ENCODE results near the gene TUT7.

Gene TUT7

DNA sequence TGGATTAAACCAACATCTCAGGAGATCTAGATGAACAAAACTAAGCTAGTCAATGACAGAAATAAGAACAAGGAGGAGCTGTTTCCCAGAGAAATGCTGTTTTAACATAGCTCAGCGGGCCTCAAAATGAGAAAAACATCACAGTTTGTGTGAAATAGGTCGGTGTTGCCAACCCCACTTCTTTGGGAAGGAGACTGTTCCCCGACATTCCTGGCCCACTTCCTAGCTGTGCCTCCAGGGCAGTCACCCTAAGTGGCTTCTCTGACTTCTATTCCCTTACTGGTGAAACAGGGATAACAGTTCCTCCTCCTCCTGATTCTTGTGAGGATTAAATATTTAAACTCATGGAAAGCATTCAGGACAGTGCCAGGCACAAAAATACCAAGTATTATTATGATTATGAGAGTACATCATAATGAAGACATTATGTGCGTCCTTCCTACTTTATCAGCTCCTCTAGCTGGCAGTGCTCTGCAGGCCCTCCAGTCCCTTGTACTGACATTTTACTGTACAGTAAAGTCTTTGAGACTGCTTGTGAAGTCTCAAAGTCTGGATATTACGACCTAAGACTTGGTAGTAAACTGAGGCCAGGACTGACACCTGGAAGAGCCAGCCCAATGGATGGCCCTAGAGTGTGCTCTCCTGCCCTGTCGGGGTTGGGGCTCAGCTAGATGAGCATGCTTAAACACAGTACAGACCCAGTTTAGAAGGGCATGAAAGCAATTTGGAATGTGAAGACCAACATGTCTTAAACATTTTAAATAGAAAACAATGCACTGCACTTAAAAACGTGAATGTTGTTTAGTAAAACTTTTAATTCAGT lies 79.2 kb downstream of the TUT7 start:
- no peak for DNase-seq
- in situ Hi-C loops (cut with MboI; ENCODE audit: low pct_unique_long_range_greater_than_20kb, low sequenced_read_pairs): no loop called here

DNA sequence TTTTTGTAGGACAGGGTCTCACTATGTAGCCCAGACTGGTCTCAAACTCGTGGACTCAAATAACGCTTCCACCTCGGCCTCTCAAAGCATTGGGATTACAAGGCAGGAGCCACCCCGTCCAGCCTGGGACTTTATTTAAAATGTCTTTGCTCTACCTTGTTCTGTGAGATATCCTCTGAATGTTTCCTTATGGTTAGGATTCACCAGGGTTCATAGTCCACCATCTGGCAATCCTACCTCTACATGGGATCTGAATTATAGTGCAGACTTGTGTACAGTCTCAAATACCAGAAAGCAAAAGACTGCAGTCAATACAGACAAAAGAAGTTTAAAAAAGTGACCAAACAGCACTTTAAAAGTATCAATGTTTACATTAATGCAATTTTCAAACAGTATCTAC lies 82.0 kb downstream of the TUT7 start:
- in situ Hi-C loops (cut with MboI; ENCODE audit: low pct_unique_long_range_greater_than_20kb, low sequenced_read_pairs): no loop called here
- DNase-seq: no peak

DNA sequence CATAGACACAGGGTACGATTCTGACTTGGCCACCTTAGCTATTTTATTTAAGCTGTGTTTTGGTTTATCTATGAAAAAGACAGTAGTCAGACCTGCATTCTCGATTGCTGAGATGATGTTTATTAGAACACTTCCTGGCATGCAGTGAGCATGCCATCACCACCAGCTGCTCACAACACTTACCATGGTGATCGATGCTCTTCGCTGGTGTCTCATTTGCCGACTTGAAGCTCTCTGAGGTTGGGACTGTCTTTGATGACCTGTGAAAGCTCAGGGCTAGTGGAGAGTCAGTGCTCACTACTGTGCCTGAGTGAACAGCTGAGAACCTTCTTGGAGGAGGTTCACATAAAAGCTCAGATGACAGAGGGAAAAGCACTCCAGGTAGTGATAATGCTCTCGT lies 90.3 kb downstream of the TUT7 start:
- DNase-seq: no peak
- in situ Hi-C loops (cut with MboI; ENCODE audit: low pct_unique_long_range_greater_than_20kb, low sequenced_read_pairs): no loop called here

DNA sequence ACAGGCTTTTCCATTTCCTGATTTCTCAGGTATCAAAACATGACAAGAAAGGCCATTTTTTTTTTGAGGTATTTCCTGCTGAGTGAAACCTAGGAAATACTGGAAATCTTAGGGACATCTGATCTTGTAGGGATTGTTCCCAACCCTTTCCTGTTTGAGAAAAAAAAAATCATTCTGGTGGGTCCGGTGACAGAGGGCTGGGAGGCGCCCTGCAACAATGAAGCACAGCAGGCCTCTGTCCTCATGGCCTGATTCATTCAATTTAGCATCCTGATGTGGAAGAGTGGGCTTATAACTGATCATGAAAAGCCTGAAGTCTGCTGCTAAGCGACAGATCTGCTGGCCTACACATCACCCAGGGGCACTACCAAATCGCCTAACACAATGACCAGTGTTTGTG lies 91.7 kb downstream of the TUT7 start:
- in situ Hi-C loops (cut with MboI; ENCODE audit: low pct_unique_long_range_greater_than_20kb, low sequenced_read_pairs): no loop called here

DNA sequence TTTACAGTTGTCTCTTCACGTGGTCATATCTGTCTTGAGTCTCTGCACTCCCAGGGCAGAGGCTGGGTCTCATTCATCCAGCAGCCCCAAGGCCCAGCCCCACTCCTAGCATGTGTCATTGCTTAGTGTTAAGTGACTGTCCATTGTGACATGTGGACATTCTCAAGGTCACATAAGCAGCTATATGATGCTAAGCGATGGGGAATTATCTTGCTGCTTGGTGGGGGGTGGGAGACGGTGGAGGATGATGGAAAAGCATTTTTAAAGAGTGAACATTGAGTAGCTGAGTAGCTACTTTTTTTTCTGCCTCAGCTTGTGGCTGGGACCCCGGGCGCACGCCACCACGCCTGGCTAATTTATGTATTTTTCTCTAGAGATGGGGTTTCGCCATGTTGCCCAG lies 94.7 kb downstream of the TUT7 start, which contains the start of gene C9orf153:
TSS of gene C9orf153 (minus strand) at position 101 of the 400 bp plus-strand sequence. CDS start 30,054 bp downstream, outside the sequence.
- in situ Hi-C loops (cut with MboI; ENCODE audit: low pct_unique_long_range_greater_than_20kb, low sequenced_read_pairs): no loop called here
- DNase-seq: no peak

More for the DNA sequence above, 91.7 kb downstream of the TUT7 start:
- no peak for DNase-seq

DNA sequence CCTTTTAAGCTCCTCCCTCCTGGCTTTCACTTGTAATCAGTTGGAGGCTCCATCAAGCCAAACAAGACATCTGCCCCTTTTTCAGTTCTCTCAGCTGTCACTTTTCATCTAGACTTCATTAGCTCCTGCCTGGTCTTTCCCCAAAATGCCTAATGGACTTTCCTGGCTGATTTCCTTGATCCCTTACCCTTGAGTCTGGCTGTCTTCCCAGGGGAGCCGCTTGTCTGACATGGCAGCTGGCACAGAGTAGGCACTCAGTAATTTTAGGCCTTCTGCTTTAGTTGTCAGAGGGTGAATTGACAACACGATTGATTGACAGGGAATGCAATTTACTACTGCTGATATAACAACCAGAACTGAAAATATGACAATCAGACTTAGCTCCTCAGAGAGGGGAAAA lies 96.8 kb downstream of the TUT7 start:
- no peak for DNase-seq
- in situ Hi-C loops (cut with MboI; ENCODE audit: low pct_unique_long_range_greater_than_20kb, low sequenced_read_pairs): no loop called here

DNA sequence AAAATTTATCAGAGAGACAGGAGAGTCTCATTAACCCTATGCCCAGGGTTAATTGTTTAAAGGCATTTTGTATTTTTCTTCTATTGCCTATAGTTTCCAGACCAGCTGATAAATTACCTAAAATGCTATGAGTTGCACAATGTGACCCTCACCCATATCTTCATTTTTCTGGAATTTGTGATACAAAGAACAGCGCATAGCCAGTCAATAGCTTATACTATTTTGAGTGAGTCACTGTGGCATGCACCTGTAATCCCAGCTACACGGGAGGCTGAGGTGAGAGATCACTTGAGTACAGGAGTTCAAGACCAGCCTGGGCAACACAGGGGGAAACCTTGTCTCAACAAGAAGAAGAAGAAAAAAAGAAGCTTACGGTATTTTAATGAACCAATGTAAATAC lies 97.6 kb downstream of the TUT7 start:
- in situ Hi-C loops (cut with MboI; ENCODE audit: low pct_unique_long_range_greater_than_20kb, low sequenced_read_pairs): no loop called here

DNA sequence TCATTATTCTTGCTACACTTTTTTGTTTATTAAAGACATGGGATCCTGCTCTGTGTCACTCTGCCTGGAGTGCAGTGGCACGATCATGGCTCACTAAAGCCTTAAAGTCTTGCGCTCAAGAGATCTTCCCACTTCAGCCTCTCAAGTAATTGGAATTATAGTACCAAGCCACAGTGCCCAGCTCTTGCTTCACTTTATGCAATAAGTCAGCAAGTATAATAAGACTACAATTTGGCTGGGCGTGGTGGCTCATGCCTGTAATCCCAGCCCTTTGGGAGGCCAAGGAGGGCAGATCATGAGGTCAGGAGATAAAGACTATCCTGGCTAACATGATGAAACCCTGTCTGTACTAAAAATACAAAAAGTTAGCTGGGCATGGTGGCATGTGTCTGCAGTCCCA lies 100.6 kb downstream of the TUT7 start:
- in situ Hi-C loops (cut with MboI; ENCODE audit: low pct_unique_long_range_greater_than_20kb, low sequenced_read_pairs): no loop called here
- DNase-seq: no peak

More for the DNA sequence above, 97.6 kb downstream of the TUT7 start:
- no peak for DNase-seq

DNA sequence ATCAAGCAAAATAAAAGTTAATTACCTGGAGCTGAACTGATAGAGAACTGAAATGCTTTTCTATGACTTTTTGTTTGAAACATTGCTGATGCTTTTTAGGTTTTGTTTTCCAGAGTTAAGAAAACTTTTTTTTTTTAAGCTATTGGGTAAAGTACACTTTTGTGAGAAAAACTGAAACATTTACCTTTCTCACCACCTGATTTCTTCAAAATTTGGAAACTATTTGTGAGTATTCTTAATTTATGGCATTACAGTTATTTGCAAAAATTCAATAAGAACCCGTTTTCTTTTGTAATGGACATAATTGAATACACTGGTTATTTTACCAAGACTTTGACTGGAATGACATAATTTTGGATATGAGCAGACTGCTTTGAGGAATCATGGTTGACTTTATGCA lies 101.3 kb downstream of the TUT7 start:
- no peak for DNase-seq
- in situ Hi-C loops (cut with MboI; ENCODE audit: low pct_unique_long_range_greater_than_20kb, low sequenced_read_pairs): no loop called here

DNA sequence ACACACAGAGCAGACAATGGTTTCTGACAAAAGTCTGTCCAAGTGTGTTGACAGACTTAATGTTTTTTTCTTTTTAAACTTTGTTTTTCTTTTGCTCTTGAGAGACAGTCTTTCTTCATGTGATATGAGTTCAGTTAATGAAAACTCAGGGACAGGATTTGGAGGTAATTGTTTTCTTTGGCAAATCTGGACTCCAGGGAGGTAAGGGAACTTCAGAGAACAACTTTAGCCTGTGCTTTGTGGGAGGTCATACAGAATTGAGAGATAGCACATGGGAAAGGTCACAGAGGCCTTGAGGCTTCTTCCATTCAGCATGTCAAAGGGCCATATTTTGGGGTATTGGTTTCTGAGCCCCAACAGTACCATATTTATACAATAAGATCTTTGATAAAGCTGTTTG lies 104.1 kb downstream of the TUT7 start:
- DNase-seq: no peak
- in situ Hi-C loops (cut with MboI; ENCODE audit: low pct_unique_long_range_greater_than_20kb, low sequenced_read_pairs): no loop called here

DNA sequence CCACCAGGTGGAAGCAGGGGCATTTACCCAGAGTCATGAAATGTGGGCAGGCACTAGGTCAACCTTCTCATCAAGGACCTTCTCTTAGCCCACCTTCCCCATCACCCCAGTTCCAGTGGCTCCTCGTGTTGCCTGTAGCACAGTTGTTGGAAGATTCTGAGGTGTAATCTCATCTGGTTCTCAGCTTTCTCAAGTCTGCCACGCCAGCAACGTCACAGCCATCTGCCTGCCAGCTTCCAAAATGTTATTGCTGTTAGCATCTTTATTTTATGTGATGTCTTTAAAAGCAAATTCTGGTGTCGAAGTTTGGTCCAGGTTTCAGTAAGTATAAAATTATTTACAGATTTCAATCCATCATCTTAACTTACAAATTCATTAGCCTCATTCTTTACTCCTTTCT lies 105.5 kb downstream of the TUT7 start:
- no peak for DNase-seq
- in situ Hi-C loops (cut with MboI; ENCODE audit: low pct_unique_long_range_greater_than_20kb, low sequenced_read_pairs): no loop called here

DNA sequence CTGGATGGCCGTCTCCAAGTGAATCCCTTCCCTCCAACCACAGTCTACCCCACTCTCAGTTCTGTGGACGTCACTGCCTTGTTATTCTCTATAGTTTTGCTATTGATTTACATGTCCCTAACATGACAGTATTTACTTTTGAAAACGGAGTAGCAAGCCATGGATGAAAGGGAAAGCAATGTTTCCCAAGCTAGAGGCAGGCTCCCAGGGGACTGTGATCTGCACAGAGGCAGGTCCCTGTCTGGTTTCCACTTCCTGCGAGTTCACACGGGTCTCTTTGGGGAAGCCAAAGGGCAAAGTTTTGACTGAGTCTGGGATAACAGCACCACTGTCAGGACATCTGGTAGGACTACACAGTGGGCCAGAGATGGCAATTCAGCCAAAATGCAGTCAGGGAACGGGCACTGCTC lies 107.5 kb downstream of the TUT7 start:
- in situ Hi-C loops (cut with MboI; ENCODE audit: low pct_unique_long_range_greater_than_20kb, low sequenced_read_pairs): no loop called here

DNA sequence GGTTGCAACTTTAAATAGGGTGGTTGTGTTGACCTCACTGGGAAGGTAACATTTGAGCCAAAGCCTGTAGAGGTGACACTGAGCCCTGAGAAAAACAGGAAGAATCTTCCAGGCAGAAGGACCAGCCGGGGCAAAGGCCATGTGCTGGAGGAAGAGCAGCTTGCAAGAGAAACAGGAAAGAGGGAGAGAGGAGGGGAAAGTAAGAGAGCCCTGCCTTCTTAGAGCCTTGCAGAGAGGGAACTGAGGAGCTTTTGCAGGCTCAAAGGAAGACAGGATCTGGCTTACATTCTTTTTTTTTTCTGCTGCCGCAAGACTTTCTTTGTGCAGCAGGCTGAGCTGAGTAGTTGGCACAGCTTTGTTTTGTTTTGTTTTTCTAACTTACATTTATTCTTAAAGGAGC lies 112.1 kb downstream of the TUT7 start:
- in situ Hi-C loops (cut with MboI; ENCODE audit: low pct_unique_long_range_greater_than_20kb, low sequenced_read_pairs): no loop called here
- DNase-seq: peak; percentile 49

More for the DNA sequence above, 107.5 kb downstream of the TUT7 start:
- DNase-seq: peak; percentile 6

DNA sequence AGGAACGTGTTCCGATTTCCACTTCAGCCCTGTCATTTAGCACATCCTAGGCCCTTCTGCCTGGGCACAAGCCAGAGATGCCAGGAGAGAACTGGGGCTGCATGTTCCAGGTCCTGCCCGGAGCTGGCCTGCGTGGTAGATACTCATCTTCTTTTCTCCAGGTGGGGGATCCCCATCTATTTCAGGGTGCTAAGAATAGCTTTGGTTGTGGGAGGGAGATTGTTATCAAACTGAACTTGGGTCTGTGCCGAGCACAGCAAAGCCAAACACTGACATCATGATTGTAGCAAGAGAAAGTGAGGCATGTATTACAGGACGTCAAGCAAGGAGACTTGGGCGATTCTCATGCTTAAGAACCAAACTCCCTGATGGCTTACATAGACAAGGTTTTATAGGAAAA lies 113.0 kb downstream of the TUT7 start:
- DNase-seq: no peak
- in situ Hi-C loops (cut with MboI; ENCODE audit: low pct_unique_long_range_greater_than_20kb, low sequenced_read_pairs): no loop called here

DNA sequence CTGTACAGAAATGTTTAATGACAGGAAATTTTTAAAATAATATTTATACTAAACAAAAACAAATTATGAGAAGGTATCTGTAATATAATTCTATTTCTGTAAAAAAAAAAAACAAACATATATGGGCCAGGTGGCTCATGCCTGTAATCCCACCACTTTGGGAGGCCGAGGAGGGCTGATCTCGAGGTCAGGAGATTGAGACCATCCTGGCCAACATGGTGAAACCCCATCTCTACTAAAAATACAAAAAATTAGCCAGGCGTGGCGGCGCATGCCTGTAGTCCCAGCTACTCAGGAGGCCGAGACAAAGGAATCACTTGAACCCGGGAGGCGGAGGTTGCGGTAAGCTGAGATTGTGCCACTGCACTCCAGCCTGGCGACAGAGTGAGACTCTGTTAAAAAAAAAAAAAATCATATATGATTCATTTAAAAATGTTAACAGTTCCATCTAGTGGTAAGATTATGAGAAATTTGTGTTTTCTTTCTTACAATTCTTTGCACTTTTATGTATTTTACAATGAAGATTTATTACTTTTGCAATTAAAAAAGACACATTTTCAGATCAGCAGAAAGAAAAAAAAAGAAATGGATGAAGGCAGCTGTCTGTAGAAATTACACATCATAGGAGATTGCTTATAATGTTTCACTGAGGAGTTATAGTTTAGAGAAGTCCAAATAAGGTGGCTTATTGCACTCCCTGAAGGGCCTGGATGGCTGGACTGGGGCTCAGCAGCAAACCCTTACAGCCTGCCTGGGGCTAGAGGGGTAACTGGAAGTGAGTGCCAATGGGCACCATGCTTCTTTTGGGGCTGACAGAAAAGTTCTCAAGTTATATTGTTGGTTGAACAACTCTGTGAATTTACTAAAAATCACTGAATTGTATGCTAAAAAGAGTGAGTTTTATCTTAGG lies 115.1 kb downstream of the TUT7 start:
- peak; percentile 8 for DNase-seq
- in situ Hi-C loops (cut with MboI; ENCODE audit: low pct_unique_long_range_greater_than_20kb, low sequenced_read_pairs): no loop called here

Data from KBM-7 (cell line).